Astrocyte (in vitro differentiated cells and primary cell): Measurements from ENCODE around the gene TPRX1. TPM values are rescaled to one million over a fixed set of nuclear protein-coding genes. Genes with fewer than 3 reads are reported as not detected.
A peak's percentile ranks its signal among the peaks of the same experiment; 100 is the strongest.

Experiments used
- DNase-seq: peaks from one replicate; pipeline ENCODE4 v3.0.0-alpha.2; 2010; ENCODE audit warnings: low read depth
- FAIRE-seq: peaks from 2 replicates; lab custom pipeline; 2011; peaks lifted over from hg19 to GRCh38; lab: Jason Lieb, UNC
- H2AFZ ChIP-seq: 2 replicates; pipeline ENCODE4 v1.6.0; 2012; ENCODE audit warnings: low read depth, low read length, inconsistent platforms
- H3K27ac ChIP-seq: 2 replicates; pipeline ENCODE4 v1.5.1; 2011; ENCODE audit warnings: low read depth, low read length, inconsistent platforms
- H3K27me3 ChIP-seq: 2 replicates; pipeline ENCODE4 v1.6.0; 2011; ENCODE audit warnings: low read length, inconsistent platforms; ENCODE audit not compliant: insufficient read depth
- H3K36me3 ChIP-seq: 2 replicates; pipeline ENCODE4 v1.5.1; 2011; ENCODE audit warnings: low read length, inconsistent platforms; ENCODE audit not compliant: insufficient read depth
- H3K4me1 ChIP-seq: 2 replicates; pipeline ENCODE4 v1.5.1; 2011; ENCODE audit warnings: low read length, inconsistent platforms; ENCODE audit not compliant: insufficient read depth
- H3K4me2 ChIP-seq: 2 replicates; pipeline ENCODE4 v1.6.0; 2012; ENCODE audit warnings: low read length, inconsistent platforms
- H3K4me3 ChIP-seq: 2 replicates; pipeline ENCODE4 v1.5.1; 2011; ENCODE audit warnings: low read depth, mild to moderate bottlenecking, low read length, inconsistent platforms; ENCODE audit not compliant: insufficient read depth
- H3K79me2 ChIP-seq: 2 replicates; pipeline ENCODE4 v1.6.0; 2012; ENCODE audit warnings: mild to moderate bottlenecking, low read length, inconsistent platforms; ENCODE audit not compliant: insufficient read depth
- H3K9ac ChIP-seq: 2 replicates; pipeline ENCODE4 v1.6.0; 2012; ENCODE audit warnings: mild to moderate bottlenecking, low read length, inconsistent platforms
- H3K9me3 ChIP-seq: 2 replicates; pipeline ENCODE4 v1.5.1; 2012; ENCODE audit warnings: low read depth, mild to moderate bottlenecking, low read length, inconsistent platforms; ENCODE audit not compliant: insufficient read depth
- H4K20me1 ChIP-seq: 2 replicates; pipeline ENCODE4 v1.6.0; 2012; ENCODE audit warnings: low read length, inconsistent platforms; ENCODE audit not compliant: insufficient read depth
- H3K27ac Mint-ChIP-seq: one replicate; pipeline ENCODE4 v1.8.0; 2021; ENCODE audit warnings: mild to moderate bottlenecking, mixed read lengths; ENCODE audit not compliant: unreplicated experiment
- H3K27me3 Mint-ChIP-seq: one replicate; pipeline ENCODE4 v1.8.0; 2021; ENCODE audit warnings: low read depth, mixed read lengths; ENCODE audit not compliant: unreplicated experiment
- H3K36me3 Mint-ChIP-seq: one replicate; pipeline ENCODE4 v1.8.0; 2021; ENCODE audit warnings: low read depth, mixed read lengths; ENCODE audit not compliant: unreplicated experiment
- H3K4me1 Mint-ChIP-seq: one replicate; pipeline ENCODE4 v1.8.0; 2021; ENCODE audit warnings: low read depth, mixed read lengths; ENCODE audit not compliant: unreplicated experiment
- H3K4me3 Mint-ChIP-seq: one replicate; pipeline ENCODE4 v1.8.0; 2021; ENCODE audit warnings: mild to moderate bottlenecking, moderate library complexity, mixed read lengths; ENCODE audit not compliant: unreplicated experiment
- H3K9me3 Mint-ChIP-seq: one replicate; pipeline ENCODE4 v1.8.0; 2021; ENCODE audit warnings: mild to moderate bottlenecking, mixed read lengths; ENCODE audit not compliant: unreplicated experiment
- CTCF ChIP-seq: IDR thresholded peaks from 2 replicates; pipeline ENCODE4 v1.5.1; 2011; ENCODE audit warnings: low read depth, mild to moderate bottlenecking, inconsistent platforms, low read length, moderate library complexity; ENCODE audit not compliant: insufficient read depth
- EZH2 ChIP-seq: IDR thresholded peaks from 2 replicates; pipeline ENCODE4 v1.6.1; 2012; ENCODE audit warnings: mild to moderate bottlenecking, low read length, inconsistent platforms; ENCODE audit not compliant: insufficient read depth
- total RNA-seq: library from RNA; stranded (reverse); gene quantifications from 2 replicates; pipeline ENCODE4 v1.2.1, GENCODE V29; 2021

TPRX1 gene
- total RNA-seq, 1 donor from 2014 or later = not detected

GRCh38 chr19:47802521-47803043, 1.8 kb downstream of the TPRX1 start:
- peaks cover 16% of the 10 kb centered on the region for H3K27me3 Mint-ChIP-seq

GRCh38 chr19:47801270-47801669, 3.1 kb downstream of the TPRX1 start:
- Histone ChIP-seq H3K79me2 (no peaks in the 10 kb centered on the region), H3K4me2 (no peak overlapping the region), H3K9me3 (no peaks in the 10 kb centered on the region), H3K4me3 (no peak overlapping the region), H3K9ac (no peak overlapping the region), H3K27me3 (no peaks in the 10 kb centered on the region), H2AFZ (no peak overlapping the region), H3K4me1 (no peaks in the 10 kb centered on the region), H3K36me3 (no peaks in the 10 kb centered on the region), H4K20me1 (no peaks in the 10 kb centered on the region), H3K27ac (no peak overlapping the region)
- DNase-seq (no peak), FAIRE-seq (peak; percentile 67)
- no peak for TF ChIP-seq CTCF
- no peak for TF ChIP-seq EZH2
- H3K27ac Mint-ChIP-seq = no peak overlapping the region
- peaks cover 14% of the 10 kb centered on the region for H3K27me3 Mint-ChIP-seq
- no peak overlapping the region for H3K4me3 Mint-ChIP-seq
- peaks cover 1% of the 10 kb centered on the region for H3K4me1 Mint-ChIP-seq
- H3K36me3 Mint-ChIP-seq = peaks cover 2% of the 10 kb centered on the region
- peaks cover 10% of the 10 kb centered on the region for H3K9me3 Mint-ChIP-seq

More at GRCh38 chr19:47802521-47803043, 1.8 kb downstream of the TPRX1 start:
- Histone ChIP-seq H3K27ac (no peak overlapping the region), H3K9ac (no peak overlapping the region), H3K9me3 (no peaks in the 10 kb centered on the region), H3K4me3 (no peak overlapping the region), H3K27me3 (no peaks in the 10 kb centered on the region), H3K36me3 (no peaks in the 10 kb centered on the region), H4K20me1 (no peaks in the 10 kb centered on the region), H3K79me2 (no peaks in the 10 kb centered on the region), H3K4me1 (no peaks in the 10 kb centered on the region), H3K4me2 (no peak overlapping the region), H2AFZ (no peak overlapping the region)
- no peak overlapping the region for H3K27ac Mint-ChIP-seq
- TF ChIP-seq CTCF (no peak), EZH2 (no peak)
- H3K9me3 Mint-ChIP-seq = peaks cover 10% of the 10 kb centered on the region
- no peak for FAIRE-seq
- no peak overlapping the region for H3K4me3 Mint-ChIP-seq
- peaks cover 2% of the 10 kb centered on the region for H3K36me3 Mint-ChIP-seq
- peaks cover 1% of the 10 kb centered on the region for H3K4me1 Mint-ChIP-seq
- no peak for DNase-seq

- TF ChIP-seq EZH2 (no peak), CTCF (no peak)
Observed at GRCh38 chr19:47798904-47799266, 5.5 kb downstream of the TPRX1 start.

More at GRCh38 chr19:47798904-47799266, 5.5 kb downstream of the TPRX1 start:
- no peaks in the 10 kb centered on the region for H3K36me3 Mint-ChIP-seq
- H3K27me3 Mint-ChIP-seq = peaks cover 8% of the 10 kb centered on the region
- FAIRE-seq (no peak), DNase-seq (no peak)
- H3K79me2 ChIP-seq = no peaks in the 10 kb centered on the region
- no peaks in the 10 kb centered on the region for H3K9me3 ChIP-seq
- H3K4me3 ChIP-seq = no peak overlapping the region
- H3K9ac ChIP-seq = no peak overlapping the region
- peaks cover 1% of the 10 kb centered on the region for H3K4me1 Mint-ChIP-seq
- H3K36me3 ChIP-seq = no peaks in the 10 kb centered on the region
- no peaks in the 10 kb centered on the region for H4K20me1 ChIP-seq
- H3K27me3 ChIP-seq = no peaks in the 10 kb centered on the region
- no peak overlapping the region for H3K4me2 ChIP-seq
- H3K27ac Mint-ChIP-seq = no peak overlapping the region
- H2AFZ ChIP-seq = no peak overlapping the region
- peaks cover 10% of the 10 kb centered on the region for H3K9me3 Mint-ChIP-seq
- no peak overlapping the region for H3K4me3 Mint-ChIP-seq
- no peaks in the 10 kb centered on the region for H3K4me1 ChIP-seq
- no peak overlapping the region for H3K27ac ChIP-seq
